NCI-H2081 (cell line): Measurements from ENCODE around the gene SRGAP1.

ENCODE experiments used
- DNase-seq, 2 experiments: peaks; one replicate each; lab custom pipeline; 2025; lab: John Stamatoyannopoulos, UW

Gene SRGAP1

DNA sequence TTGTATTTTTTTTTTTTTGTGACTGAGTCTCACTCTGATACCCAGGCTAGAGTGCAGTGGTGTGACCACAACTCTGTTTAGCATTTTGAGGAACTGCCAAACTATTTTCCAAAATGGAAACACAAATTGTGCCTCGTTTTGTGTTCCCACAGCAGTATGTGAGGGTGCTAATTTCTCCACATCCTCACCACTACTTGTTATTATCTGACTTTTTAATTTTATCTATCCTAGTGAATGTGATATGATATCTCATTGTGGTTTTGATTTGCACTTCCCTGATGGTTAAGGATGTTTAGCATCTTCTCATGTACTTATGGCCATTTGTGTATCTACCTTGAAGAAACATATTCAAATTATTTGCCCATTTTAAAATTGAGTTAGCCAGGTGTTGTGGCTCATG is 62.4 kb downstream of the SRGAP1 start:
- no peak for DNase-seq

DNA sequence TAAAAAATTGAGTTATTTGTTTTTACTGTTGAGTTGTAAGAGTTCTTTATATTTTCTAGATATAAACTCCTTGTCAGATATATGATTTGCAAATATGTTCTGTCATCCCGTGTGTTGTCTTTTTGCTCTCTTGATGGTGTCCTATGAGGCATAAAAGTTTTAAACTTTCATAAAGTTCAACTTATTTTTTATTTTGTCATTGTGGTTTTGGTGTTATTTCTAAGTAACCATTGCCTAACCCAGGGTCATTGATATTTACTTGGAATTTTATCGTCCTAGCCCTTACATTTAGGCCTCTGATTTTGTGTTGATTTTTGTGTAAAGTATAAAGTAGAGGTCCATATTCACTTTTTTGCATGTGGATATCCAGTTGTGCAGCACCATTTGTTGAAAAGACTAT is 63.1 kb downstream of the SRGAP1 start:
- DNase-seq, result no peak

DNA sequence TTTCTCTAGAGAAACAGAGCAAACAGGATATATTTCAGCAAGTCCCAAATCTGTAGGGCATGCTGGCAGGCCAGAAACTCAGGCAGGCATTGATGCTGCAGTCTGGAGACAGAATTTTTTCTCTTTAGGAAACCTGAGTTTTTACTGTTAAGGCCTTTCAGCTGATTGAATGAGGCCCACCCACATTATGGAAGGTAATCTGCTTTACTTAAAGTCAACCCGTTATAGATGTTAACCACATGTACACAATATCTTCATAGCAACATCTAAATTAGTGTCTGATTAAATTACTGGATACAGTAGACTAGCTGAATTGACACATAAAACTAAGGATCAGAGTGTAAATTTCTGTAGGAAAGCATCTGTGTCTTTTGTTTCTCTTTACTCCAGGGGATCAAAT is 65.2 kb downstream of the SRGAP1 start:
- peak in 1 of 2 experiments; percentile 31 for DNase-seq

DNA sequence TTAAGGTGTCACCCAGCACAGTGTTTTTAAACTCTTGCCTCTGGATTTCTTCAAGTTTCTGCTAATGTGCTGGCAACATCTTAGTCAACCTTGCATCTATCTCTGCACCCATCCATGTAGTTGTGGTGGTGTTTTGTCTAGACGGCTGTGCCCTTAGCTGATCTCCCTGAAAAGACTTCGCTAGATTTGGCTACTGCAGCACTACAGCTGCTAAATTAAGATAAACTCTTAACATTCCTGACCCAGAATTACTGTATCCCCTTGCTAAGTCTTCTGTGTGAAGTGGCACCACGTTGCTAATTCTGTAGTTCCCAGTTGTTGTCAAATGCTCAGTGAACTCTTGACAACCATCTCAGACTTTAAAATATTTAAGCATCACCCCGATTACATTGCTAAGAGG is 66.8 kb downstream of the SRGAP1 start:
- no peak for DNase-seq

DNA sequence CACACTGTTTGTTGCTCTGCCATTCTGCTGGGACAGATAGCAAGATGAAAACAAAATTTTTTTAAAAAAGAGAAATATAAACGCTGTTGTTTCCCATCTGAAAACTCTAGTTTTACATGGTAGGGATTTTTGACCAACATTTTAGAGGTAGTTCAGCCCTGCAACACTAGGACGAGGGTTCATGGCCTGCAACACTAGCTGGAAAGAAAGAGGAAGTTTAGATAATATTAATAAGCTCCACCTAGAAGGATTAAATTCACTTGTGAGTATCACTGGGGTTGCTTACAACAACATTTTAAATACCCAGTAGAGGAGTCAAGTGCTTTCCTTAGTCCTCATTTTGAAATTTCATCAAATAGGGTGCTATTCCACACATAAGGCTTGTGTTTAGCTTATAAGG is 68.2 kb downstream of the SRGAP1 start:
- DNase-seq, result no peak

DNA sequence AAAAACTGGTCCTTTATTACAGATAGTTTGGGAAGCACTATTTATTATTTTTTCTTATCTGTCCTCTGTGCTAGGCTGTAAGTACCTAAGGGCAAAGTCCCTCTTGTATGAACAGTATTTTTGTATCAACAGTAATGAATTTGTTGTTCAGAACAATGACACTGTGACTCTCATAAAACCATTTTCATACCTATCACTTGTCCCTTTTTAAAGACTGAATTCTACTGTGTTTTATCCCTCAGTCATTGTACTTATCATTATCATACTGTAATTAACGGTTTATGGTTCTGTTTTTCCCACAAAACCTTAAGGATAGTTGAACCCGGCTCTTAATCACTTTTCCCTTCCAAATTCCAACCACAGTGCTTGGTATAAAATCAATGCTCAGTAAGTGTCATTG is 69.4 kb downstream of the SRGAP1 start:
- no peak for DNase-seq

DNA sequence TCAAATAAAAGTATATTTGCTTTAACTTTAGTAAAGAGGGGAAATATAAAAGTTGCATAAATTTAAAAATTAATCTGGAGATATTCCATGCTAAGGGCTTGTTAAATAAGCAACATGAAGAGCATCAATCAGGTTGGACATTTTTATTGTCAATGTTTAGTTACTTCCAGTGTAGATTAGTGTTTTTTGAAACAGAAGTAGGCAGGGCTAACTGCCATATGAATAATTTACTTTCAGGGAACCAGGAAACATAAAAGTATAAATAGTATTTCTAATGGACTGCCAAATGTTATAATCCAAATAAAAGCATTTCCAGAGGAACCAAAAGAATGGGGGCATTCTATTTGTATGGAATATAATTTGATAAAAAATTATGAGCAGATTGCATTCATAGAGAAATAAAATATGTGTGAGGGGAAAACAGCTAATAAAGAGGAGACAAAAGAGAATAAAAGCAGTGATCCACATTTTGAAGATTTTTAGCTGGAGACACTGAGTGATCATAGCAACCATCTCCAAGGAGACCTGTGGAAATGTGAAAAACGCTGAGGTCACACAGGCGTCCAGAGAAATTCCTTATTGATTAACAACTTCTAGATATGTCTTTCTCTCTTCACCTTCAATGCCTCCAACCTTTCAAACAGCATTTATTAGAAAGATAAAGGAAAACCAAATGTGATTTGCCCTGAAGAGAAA is 70.8 kb downstream of the SRGAP1 start:
- DNase-seq, result peak; percentile 45 to 81

DNA sequence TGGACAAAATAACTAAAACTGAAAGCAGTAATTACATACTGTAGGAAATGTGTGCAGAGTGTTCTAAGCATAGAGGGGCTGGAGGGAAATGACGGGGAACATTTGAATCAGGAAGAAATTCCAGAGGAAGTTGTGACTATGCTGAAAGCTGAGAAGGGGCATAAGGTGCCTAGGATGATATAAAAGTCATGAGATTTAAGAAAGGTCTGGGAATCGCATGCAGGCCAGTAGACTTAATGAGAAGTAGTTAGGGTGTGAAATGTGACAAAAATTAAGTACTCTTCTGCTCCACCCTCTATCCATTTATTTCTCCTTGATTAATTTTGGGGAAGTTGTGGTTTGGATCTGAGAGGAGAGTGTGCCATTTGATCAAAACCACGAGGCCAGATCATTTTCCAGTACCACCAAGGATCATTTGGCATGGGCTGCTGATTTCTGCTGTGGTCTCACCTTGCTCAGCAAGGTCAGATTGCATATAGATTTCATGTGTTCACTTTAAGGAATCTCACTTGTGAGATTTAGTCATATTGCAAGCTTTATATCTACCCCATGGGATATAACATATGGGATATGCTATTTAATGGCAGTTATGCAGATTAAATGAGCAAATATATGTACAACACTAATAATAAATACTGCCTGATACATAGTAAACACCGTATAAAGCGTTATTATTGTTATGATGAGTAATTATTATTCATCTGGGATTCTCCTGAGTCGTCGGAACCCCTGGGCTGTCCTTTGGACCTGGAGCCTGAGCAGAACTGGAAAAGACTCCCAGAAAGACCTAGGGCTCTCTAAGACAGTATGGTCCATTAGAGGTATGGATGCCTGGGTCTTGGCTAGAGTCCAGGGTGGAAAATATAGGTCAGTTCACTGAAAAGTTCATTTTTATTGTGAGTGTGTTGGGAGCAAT is 72.3 kb downstream of the SRGAP1 start:
- DNase-seq, result no peak

DNA sequence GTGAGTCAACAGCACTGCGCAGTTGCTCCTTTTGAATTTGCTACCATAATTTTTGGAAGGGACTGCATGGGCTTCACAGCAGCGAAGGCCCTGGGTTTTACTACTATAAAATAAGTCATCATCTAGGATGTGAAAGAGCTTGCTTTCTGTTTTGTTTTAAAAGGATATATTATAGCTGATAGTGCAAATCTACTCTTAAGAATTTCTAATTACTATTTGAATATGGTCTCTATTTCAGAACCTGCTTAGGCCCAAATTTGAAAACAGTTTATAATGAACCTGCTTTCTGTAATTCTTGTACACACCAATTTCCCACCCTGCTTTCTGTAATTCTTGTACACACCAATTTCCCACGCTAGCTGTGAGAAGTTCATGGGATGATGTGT is 73.0 kb downstream of the SRGAP1 start:
- DNase-seq, result no peak

DNA sequence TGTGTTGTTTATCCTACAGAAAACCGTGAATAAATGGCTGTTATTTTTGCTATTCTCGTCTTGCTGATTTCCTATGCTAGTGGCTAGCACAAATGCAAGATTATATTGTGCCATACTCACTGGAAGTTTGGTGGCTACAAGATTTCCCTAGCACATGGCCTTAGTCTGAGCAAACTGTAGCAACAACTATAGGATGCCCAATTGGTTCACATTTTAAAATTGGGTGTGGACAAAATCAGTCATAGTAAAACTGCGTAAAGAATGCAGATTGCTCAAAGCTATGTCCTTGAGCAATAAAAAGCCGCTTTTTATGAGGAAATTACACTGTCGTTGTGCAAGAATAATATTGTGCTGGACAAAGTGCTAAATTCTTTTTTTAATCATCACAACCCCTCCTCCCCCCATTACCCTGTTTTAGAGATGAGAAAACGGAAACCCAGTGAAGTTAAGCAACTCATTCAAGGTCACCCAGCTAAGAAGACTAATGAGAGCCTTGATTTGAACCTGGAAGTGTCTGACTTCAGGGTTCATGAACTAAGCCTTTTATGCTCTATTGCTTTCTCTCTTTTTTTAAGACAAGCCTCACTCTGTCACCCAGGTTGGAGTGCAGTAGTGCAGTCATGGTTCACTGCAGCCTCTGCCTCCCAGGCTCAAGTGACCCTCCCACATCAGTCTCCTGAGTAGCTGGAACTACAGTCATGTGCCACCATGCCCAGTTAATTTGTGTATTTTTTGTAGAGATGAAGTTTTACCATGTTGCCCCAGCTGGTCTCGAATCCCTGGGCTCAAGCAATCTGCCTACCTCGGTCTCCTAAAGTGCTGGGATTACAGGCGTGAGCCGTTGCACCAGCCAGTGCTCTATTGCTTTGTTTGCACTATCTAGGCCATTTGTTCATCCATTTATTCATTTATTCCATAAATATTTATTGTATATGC is 73.6 kb downstream of the SRGAP1 start:
- peak in 1 of 2 experiments; percentile 45 for DNase-seq

DNA sequence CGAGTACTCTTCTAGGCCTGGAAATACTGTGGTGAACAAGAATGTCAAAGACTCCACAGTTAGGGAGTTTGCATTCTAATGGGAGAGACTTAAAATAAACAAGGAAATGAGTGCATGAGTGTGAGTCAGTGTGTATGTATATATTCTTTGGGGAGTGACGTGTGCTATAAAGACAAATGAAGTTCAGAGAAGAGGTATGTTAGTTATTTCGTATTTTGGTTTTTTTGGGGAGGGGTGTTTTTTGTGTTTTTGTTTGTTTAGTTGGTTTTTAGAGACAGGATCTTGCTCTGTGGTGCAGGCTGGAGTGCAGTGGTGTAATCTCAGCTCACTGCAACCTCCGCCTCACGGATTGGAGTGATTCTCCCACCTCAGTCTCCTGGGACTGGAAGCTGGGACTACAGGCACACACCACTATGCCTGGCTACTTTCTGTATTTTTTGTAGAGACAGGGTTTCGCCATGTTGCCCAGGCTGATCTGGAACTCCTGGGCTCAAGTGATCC is 74.3 kb downstream of the SRGAP1 start:
- no peak for DNase-seq

DNA sequence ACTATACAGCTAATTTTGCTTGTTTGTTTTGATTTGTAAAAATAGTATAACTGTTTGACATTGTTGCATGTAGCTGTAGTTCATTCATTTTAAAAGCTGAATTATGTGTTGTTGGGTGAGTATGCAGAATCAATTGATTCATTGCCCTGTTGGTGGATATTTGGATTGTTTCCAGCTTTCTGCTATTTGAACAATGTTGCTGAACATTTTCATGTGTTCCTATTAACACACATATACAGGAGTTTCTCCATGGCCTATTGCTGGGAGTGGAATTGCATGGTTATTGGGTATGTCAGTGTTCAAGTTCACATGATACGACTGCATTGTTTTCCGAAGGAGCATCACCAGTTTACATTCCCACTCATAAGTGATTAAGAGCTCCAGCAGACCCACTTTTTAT is 75.3 kb downstream of the SRGAP1 start:
- DNase-seq, result no peak

DNA sequence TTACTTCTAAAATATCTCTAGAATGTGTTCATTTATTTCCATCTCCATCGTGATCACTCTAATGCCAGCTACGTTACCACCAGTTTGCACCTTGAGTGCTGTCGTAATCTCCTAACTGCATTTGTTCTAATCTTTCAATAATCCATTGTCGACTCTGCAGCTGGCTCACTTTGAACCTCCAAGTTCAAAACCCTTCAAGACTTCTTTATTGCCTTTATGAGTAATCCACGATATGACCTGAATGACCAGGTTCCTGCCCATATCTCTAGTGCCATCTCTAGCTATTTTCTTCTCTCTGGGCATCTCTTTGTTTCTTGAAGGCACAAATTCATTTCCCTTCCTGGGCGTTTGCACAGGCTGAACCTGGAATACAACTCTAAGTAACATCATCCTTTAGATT is 76.7 kb downstream of the SRGAP1 start:
- DNase-seq, result no peak

DNA sequence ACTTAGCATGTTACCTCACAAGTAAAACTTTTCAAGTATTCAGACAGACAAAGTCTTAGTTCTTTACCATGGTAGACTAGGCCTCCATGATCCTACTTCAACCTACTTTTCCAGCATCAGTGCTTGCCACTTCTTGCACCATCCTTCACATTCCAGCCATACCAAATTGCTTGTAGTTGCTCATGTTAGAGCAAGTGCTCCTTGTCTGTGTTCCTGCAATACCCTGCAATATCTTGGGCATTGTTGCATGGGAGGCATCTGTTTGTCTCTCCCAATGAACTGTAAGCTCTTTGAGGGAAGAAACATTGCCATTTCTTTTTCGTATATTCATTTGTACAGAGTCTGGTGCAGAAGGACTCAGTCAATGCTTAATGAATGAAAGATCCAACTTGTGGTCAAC is 78.0 kb downstream of the SRGAP1 start:
- DNase-seq, result no peak

DNA sequence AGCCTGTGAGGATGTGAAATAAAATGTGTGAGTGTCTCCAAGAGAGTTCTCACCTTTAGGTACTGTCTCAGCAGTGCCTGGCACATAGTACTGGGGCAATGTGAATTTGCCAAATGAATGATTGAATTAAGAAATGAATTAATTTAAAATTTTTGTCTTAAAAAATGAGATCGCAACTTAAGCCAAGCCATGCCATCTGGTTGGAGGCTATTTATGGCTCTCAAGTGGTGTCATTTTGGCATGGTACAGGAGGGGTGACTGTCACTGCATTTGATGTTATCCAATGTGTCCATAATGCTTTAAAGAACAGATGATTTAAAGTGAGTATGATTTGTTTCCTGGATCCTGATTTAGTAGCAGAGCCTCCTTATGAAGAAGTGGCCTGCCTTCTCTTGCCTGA is 80.3 kb downstream of the SRGAP1 start:
- DNase-seq, result no peak

DNA sequence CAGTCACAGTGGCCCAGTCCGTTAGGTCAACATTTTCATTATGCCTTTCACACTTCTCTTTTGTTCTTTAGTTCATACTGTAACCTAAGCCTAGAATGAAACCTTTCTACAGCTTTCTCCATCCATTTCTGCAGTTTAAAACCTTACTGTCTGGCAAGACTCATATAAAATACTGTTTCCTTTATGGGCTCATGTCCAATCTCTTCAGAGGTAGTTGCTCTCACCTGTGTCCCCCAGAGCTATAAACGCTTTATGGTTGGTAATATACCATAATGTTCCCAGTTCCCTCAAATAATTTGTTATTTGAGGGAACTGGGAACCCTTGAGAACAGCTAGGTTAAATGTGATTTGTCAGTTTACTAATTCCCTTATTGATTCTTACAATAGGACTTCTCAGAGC is 83.0 kb downstream of the SRGAP1 start:
- no peak for DNase-seq

DNA sequence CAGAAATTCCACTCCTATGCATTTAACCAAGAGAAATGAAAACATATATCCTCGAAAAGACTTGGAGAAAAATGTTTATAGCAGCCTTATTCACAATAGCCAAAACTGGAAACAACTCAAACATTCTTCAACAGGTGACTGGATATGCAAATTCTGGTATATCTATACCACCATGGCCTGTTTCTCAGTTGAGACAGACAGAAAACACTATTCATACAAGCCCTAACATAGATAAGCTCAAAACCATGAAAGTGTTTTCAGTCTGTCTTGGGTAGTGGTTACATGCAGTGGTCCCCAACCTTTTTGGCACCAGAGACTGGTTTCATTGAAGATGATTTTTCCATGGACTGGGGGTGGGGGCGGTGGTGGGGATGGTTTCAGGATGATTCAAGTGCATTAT is 83.8 kb downstream of the SRGAP1 start:
- no peak for DNase-seq

DNA sequence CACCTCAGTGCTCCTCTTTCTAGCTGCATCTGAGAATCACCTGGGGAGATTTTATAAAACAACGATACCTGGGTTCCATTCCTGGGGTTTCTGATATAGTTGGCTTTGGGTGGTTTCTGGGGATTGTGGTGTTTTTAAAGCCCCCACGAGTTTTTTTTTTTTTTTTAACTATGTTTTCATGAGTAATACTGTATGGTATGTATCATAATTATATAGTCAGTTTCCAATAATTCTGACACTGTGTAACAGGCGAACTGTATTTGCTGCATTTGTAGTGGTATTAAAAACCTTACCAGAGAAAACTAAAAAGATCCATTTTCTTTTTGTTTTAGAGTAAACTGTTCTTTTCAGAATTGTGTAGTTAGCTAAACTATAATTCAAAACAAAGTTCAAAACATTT is 84.9 kb downstream of the SRGAP1 start:
- DNase-seq, result no peak

DNA sequence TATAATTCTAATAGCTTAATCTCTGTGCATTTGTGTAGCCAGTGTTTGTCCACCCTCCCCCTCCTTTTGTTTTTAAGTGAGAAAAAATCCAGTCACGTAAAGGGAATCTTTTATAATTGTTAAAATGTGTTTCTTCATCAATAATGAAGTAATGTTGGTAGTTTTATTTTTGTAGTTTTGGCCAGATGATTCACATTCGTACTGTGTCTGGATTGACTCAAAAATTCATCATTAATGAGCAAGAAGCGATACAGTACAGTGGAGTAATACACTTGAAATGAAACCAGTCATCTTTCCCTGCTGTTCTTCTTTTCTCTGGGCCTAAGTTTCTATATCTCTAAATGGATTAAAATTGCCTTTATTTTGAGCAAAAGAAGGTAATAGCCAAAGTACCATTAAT is 86.5 kb downstream of the SRGAP1 start:
- no peak for DNase-seq

DNA sequence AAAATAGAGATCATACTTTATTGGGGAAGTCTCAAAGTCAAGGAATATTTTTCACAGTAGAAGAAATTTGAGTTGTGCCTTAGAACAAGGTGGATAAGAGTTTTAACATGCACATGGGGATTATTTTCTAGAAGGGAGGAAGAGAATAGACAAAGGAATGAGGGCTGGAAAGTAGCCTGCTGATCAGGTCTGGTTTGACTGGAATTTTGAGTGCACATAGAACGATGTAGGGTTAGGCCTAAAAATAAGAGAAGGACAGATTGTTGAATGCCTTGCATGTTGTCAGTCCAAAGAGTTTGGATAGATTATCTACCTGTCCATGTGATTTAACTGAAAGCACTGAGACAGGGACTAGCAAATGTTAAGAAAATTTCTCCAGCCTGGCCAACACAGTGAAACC is 87.2 kb downstream of the SRGAP1 start:
- no peak for DNase-seq

DNA sequence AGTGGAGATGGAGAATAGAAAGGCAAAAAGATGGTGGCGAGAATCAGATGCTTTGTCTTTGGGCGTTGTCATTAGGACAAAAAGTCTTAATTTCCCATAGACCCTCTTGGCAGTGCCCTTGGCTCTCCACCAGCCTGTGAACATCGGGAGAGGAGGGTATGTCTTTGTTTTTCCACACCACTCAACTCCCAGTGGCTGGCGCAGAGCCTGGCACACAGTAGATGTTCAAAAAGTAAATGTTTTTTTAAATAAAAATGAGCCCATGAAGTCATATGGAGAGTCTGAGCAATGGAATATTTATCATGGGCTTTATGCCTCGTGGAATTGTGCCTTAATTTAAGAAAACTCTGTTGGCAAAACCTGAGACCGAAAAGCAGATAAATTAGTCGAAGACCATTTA is 90.4 kb downstream of the SRGAP1 start:
- peak in 1 of 2 experiments; percentile 25 for DNase-seq

DNA sequence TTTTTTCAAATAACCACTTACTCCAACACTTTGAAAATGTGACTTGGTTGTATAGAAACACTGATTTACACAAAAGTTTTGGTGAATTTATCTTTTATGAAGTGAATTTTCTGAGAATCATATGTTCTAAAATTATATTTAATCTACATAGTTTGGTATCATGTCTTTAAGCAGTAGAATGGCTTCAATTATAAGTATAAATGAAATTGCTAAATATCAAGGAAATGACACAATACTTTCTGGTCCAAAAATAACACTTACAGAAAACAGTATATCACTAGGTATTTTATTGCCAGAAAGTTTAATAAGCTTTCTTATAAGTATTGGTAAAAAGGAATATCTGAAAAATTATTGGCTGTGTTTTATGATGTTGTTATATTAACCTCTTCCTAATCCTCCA is 90.9 kb downstream of the SRGAP1 start:
- DNase-seq, result no peak
